GM23338 (cell line): ENCODE results near the gene SLCO4C1. TPM values are rescaled to one million over a fixed set of nuclear protein-coding genes. Genes with fewer than 3 reads are reported as not detected.
"Not testable (repeated sequence)": the region's sequence is repeated elsewhere in the genome, so short reads cannot be mapped to it uniquely, and the experiment has no call there.

ENCODE experiments used
- ATAC-seq: fragments of 200-7000 bp; cut with Tn5 transposase; 3 replicates; pipeline ENCODE4 v1.9.1; 2020
- DNase-seq: peaks from one replicate; pipeline ENCODE4 v3.0.0-alpha.2; 2015; ENCODE audit warnings: low spot score
- H2AFZ ChIP-seq: fragments of 200-600 bp; sonication (generic); 2 replicates; pipeline ENCODE4 v1.8.0; 2016; ENCODE audit warnings: antibody characterized with exemption, mild to moderate bottlenecking, moderate library complexity
- H3F3A ChIP-seq: fragments of 200-600 bp; sonication (generic); replicated peaks from 2 replicates; pipeline ENCODE4 v1.8.0; 2017; ENCODE audit warnings: antibody characterized with exemption, mixed run types, low read depth
- H3K27ac ChIP-seq: fragments of 200-600 bp; sonication (generic); 2 replicates; pipeline ENCODE4 v1.6.1; 2016; ENCODE audit warnings: low read depth
- H3K27me3 ChIP-seq: fragments of 200-600 bp; sonication (generic); 2 replicates; pipeline ENCODE4 v1.8.0; 2016; ENCODE audit warnings: mild to moderate bottlenecking, mixed run types, moderate library complexity; ENCODE audit not compliant: insufficient read depth
- H3K36me3 ChIP-seq: fragments of 200-600 bp; sonication (generic); 2 replicates; pipeline ENCODE4 v1.8.0; 2016; ENCODE audit warnings: mild to moderate bottlenecking; ENCODE audit not compliant: insufficient read depth
- H3K4me1 ChIP-seq: fragments of 200-600 bp; sonication (generic); 2 replicates; pipeline ENCODE4 v1.8.0; 2016; ENCODE audit warnings: mild to moderate bottlenecking, moderate library complexity; ENCODE audit not compliant: insufficient read depth
- H3K4me2 ChIP-seq: fragments of 200-600 bp; sonication (generic); 2 replicates; pipeline ENCODE4 v1.7.1; 2017; ENCODE audit warnings: mixed run types
- H3K4me3 ChIP-seq: fragments of 200-600 bp; sonication (generic); 2 replicates; pipeline ENCODE4 v1.6.1; 2016; ENCODE audit warnings: mixed run types
- H3K79me2 ChIP-seq: fragments of 200-600 bp; sonication (generic); replicated peaks from 2 replicates; pipeline ENCODE4 v1.8.0; 2017; ENCODE audit warnings: mild to moderate bottlenecking; ENCODE audit not compliant: insufficient read depth
- H3K9me2 ChIP-seq: fragments of 200-600 bp; sonication (generic); 2 replicates; pipeline ENCODE4 v1.8.0; 2017; ENCODE audit not compliant: insufficient read depth
- H4K20me1 ChIP-seq: fragments of 200-600 bp; sonication (generic); replicated peaks from 2 replicates; pipeline ENCODE4 v1.8.0; 2017; ENCODE audit warnings: mild to moderate bottlenecking; ENCODE audit not compliant: insufficient read depth
- H3K27ac Mint-ChIP-seq: 2 replicates; pipeline ENCODE4 v1.8.0; 2020; ENCODE audit warnings: inconsistent platforms, mild to moderate bottlenecking, moderate library complexity, mixed read lengths
- H3K27me3 Mint-ChIP-seq: 3 replicates; pipeline ENCODE4 v1.8.0; 2022; ENCODE audit warnings: low read depth, mild to moderate bottlenecking, moderate library complexity, mixed read lengths, inconsistent platforms; ENCODE audit not compliant: insufficient read depth, poor library complexity
- H3K36me3 Mint-ChIP-seq: 3 replicates; pipeline ENCODE4 v1.8.0; 2021; ENCODE audit warnings: low read depth, mild to moderate bottlenecking, inconsistent platforms, moderate library complexity, mixed read lengths
- H3K4me1 Mint-ChIP-seq: 3 replicates; pipeline ENCODE4 v1.8.0; 2020; ENCODE audit warnings: mild to moderate bottlenecking, inconsistent platforms, mixed read lengths
- H3K4me3 Mint-ChIP-seq: 3 replicates; pipeline ENCODE4 v1.8.0; 2021; ENCODE audit warnings: moderate library complexity, mild to moderate bottlenecking, inconsistent platforms, mixed read lengths
- H3K9me3 Mint-ChIP-seq: 3 replicates; pipeline ENCODE4 v1.8.0; 2020; ENCODE audit warnings: moderate library complexity, mild to moderate bottlenecking, inconsistent platforms, mixed read lengths
- CREB1 ChIP-seq: fragments of 250-450 bp; sonication (Bioruptor Pico); IDR thresholded peaks from 2 replicates; pipeline ENCODE4 v1.5.0; 2020; ENCODE audit warnings: low read depth, mild to moderate bottlenecking, moderate library complexity
- JUNB ChIP-seq: IDR thresholded peaks from one replicate; pipeline ENCODE4 v1.6.1; 2016; ENCODE audit warnings: antibody characterized with exemption; ENCODE audit not compliant: unreplicated experiment
- POLR2AphosphoS5 ChIP-seq: IDR thresholded peaks from 2 replicates; pipeline ENCODE4 v1.6.1; 2016; ENCODE audit warnings: antibody characterized with exemption, low read depth
- ZNF331 ChIP-seq: fragments of 250-450 bp; sonication (Bioruptor Pico); IDR thresholded peaks from 2 replicates; pipeline ENCODE4 v1.5.0; 2020; ENCODE audit warnings: low read depth, mild to moderate bottlenecking, moderate library complexity
- polyA plus RNA-seq: library from polyadenylated mRNA; unstranded; fragments of >200 nt; fragmentation: Nextera tagmentation; extraction: Ambion mirVana; gene quantifications from 2 replicates; pipeline ENCODE4 v1.2.1, GENCODE V29; 2016
- total RNA-seq: library from RNA; depleted of rRNA; stranded (reverse); fragments of >200 nt; shearing (Covaris generic); gene quantifications from 2 replicates; pipeline ENCODE4 v1.2.3, GENCODE V29; 2014
- TF ChIP-seq, protein P1 (sequence below): IDR thresholded peaks from one replicate; pipeline ENCODE4 v1.6.1; 2018; ENCODE audit warnings: antibody characterized with exemption; ENCODE audit not compliant: unreplicated experiment
- TF ChIP-seq, protein P2 (sequence below): fragments of 250-450 bp; sonication (Bioruptor Pico); IDR thresholded peaks from 2 replicates; pipeline ENCODE4 v1.5.0; 2020; ENCODE audit warnings: mild to moderate bottlenecking, moderate library complexity

Gene SLCO4C1
- total and polyA plus RNA-seq, 2 experiments from 2014 or later = 2.4 to 6.7 TPM

DNA sequence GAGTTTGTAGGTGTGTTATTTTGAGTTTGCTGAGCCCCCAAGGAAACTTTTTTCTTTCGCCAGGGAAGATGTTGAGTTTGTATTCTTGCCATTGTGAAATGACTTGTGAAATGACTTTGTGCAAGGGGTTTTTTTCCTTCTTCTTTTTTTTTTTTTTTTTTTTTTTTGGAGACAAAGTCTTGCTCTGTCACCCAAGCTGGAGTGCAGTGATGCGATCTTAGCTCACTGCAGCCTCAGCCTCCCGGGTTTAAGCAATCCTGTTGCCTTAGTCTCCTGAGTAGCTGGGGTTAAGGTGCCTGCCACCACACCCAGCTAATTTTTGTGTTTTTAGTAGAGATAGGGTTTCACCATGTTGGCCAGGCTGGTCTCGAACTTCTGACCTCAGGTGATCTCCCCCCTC, 22.7 kb upstream of the SLCO4C1 start:
- H2AFZ ChIP-seq, H3F3A ChIP-seq, DNase-seq, ATAC-seq, H3K27me3 ChIP-seq, H3K27me3 Mint-ChIP-seq, H3K4me1 ChIP-seq, H3K4me2 ChIP-seq, H3K4me3 ChIP-seq, H3K4me3 Mint-ChIP-seq, H3K36me3 ChIP-seq, H3K9me2 ChIP-seq, H3K9me3 Mint-ChIP-seq, H3K79me2 ChIP-seq, H3K27ac Mint-ChIP-seq, H3K27ac ChIP-seq, H4K20me1 ChIP-seq, H3K36me3 Mint-ChIP-seq, H3K4me1 Mint-ChIP-seq: not testable (repeated sequence)

GRCh38 chr5:102314328-102314727, 18.2 kb upstream of the SLCO4C1 start:
- no peak for ATAC-seq
- H3K36me3 ChIP-seq = no peaks in the 10 kb centered on the region
- Mint-ChIP-seq H3K27me3 (no peaks in the 10 kb centered on the region), H3K36me3 (no peaks in the 10 kb centered on the region), H3K4me1 (peaks cover 2% of the 10 kb centered on the region; the same call in 2 of the 3 replicates), H3K9me3 (no peaks in the 10 kb centered on the region), H3K27ac (no peak overlapping the region), H3K4me3 (no peak overlapping the region)
- no peaks in the 10 kb centered on the region for H4K20me1 ChIP-seq
- TF ChIP-seq, protein P1, sequence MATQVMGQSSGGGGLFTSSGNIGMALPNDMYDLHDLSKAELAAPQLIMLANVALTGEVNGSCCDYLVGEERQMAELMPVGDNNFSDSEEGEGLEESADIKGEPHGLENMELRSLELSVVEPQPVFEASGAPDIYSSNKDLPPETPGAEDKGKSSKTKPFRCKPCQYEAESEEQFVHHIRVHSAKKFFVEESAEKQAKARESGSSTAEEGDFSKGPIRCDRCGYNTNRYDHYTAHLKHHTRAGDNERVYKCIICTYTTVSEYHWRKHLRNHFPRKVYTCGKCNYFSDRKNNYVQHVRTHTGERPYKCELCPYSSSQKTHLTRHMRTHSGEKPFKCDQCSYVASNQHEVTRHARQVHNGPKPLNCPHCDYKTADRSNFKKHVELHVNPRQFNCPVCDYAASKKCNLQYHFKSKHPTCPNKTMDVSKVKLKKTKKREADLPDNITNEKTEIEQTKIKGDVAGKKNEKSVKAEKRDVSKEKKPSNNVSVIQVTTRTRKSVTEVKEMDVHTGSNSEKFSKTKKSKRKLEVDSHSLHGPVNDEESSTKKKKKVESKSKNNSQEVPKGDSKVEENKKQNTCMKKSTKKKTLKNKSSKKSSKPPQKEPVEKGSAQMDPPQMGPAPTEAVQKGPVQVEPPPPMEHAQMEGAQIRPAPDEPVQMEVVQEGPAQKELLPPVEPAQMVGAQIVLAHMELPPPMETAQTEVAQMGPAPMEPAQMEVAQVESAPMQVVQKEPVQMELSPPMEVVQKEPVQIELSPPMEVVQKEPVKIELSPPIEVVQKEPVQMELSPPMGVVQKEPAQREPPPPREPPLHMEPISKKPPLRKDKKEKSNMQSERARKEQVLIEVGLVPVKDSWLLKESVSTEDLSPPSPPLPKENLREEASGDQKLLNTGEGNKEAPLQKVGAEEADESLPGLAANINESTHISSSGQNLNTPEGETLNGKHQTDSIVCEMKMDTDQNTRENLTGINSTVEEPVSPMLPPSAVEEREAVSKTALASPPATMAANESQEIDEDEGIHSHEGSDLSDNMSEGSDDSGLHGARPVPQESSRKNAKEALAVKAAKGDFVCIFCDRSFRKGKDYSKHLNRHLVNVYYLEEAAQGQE = no peak
- no peak for TF ChIP-seq CREB1 (CRISPR knock-in tag)
- no peak for TF ChIP-seq POLR2AphosphoS5
- no peak for TF ChIP-seq ZNF331 (CRISPR knock-in tag)
- TF ChIP-seq, protein P2, sequence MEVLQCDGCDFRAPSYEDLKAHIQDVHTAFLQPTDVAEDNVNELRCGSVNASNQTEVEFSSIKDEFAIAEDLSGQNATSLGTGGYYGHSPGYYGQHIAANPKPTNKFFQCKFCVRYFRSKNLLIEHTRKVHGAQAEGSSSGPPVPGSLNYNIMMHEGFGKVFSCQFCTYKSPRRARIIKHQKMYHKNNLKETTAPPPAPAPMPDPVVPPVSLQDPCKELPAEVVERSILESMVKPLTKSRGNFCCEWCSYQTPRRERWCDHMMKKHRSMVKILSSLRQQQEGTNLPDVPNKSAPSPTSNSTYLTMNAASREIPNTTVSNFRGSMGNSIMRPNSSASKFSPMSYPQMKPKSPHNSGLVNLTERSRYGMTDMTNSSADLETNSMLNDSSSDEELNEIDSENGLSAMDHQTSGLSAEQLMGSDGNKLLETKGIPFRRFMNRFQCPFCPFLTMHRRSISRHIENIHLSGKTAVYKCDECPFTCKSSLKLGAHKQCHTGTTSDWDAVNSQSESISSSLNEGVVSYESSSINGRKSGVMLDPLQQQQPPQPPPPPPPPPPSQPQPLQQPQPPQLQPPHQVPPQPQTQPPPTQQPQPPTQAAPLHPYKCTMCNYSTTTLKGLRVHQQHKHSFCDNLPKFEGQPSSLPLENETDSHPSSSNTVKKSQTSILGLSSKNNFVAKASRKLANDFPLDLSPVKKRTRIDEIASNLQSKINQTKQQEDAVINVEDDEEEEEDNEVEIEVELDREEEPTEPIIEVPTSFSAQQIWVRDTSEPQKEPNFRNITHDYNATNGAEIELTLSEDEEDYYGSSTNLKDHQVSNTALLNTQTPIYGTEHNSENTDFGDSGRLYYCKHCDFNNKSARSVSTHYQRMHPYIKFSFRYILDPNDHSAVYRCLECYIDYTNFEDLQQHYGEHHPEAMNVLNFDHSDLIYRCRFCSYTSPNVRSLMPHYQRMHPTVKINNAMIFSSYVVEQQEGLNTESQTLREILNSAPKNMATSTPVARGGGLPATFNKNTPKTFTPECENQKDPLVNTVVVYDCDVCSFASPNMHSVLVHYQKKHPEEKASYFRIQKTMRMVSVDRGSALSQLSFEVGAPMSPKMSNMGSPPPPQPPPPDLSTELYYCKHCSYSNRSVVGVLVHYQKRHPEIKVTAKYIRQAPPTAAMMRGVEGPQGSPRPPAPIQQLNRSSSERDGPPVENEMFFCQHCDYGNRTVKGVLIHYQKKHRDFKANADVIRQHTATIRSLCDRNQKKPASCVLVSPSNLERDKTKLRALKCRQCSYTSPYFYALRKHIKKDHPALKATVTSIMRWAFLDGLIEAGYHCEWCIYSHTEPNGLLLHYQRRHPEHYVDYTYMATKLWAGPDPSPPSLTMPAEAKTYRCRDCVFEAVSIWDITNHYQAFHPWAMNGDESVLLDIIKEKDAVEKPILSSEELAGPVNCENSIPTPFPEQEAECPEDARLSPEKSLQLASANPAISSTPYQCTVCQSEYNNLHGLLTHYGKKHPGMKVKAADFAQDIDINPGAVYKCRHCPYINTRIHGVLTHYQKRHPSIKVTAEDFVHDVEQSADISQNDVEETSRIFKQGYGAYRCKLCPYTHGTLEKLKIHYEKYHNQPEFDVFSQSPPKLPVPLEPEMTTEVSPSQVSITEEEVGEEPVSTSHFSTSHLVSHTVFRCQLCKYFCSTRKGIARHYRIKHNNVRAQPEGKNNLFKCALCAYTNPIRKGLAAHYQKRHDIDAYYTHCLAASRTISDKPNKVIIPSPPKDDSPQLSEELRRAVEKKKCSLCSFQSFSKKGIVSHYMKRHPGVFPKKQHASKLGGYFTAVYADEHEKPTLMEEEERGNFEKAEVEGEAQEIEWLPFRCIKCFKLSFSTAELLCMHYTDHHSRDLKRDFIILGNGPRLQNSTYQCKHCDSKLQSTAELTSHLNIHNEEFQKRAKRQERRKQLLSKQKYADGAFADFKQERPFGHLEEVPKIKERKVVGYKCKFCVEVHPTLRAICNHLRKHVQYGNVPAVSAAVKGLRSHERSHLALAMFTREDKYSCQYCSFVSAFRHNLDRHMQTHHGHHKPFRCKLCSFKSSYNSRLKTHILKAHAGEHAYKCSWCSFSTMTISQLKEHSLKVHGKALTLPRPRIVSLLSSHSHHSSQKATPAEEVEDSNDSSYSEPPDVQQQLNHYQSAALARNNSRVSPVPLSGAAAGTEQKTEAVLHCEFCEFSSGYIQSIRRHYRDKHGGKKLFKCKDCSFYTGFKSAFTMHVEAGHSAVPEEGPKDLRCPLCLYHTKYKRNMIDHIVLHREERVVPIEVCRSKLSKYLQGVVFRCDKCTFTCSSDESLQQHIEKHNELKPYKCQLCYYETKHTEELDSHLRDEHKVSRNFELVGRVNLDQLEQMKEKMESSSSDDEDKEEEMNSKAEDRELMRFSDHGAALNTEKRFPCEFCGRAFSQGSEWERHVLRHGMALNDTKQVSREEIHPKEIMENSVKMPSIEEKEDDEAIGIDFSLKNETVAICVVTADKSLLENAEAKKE (CRISPR knock-in tag) = no peak
- no peak for TF ChIP-seq JUNB
- H3K4me3 ChIP-seq = no peak overlapping the region
- H2AFZ ChIP-seq = no peak overlapping the region
- no peak overlapping the region for H3K4me2 ChIP-seq
- no peaks in the 10 kb centered on the region for H3K79me2 ChIP-seq
- no peak overlapping the region for H3K27ac ChIP-seq
- no peaks in the 10 kb centered on the region for H3F3A ChIP-seq
- no peaks in the 10 kb centered on the region for H3K4me1 ChIP-seq
- no peaks in the 10 kb centered on the region for H3K27me3 ChIP-seq
- H3K9me2 ChIP-seq = no peaks in the 10 kb centered on the region
- no peak for DNase-seq
